GM19240 (cell line): Measurements from ENCODE around the gene MMP11.

ENCODE experiments used
- DNase-seq: peaks from one replicate; pipeline ENCODE4 v3.0.0; 2011; ENCODE audit warnings: low spot score; ENCODE audit not compliant: insufficient read length

MMP11 gene

GRCh38 chr22:23780146-23780748, 7.6 kb downstream of the MMP11 start:
- DNase-seq, result no peak

- no peak for DNase-seq
Observed at GRCh38 chr22:23781065-23781464, 8.4 kb downstream of the MMP11 start.

- DNase-seq, result no peak
Observed at GRCh38 chr22:23781511-23782183, 9.0 kb downstream of the MMP11 start.

GRCh38 chr22:23782252-23782651, 9.6 kb downstream of the MMP11 start:
- no peak for DNase-seq

- DNase-seq, result no peak
Observed at GRCh38 chr22:23782703-23783102, 10.1 kb downstream of the MMP11 start.

- no peak for DNase-seq
Observed at GRCh38 chr22:23783265-23784150, 10.9 kb downstream of the MMP11 start.

GRCh38 chr22:23784215-23784732, 11.6 kb downstream of the MMP11 start:
- DNase-seq, result no peak

- DNase-seq, result no peak
Observed at GRCh38 chr22:23786261-23786710, 13.6 kb downstream of the MMP11 start.

GRCh38 chr22:23786752-23787599, 14.3 kb downstream of the MMP11 start, which contains the start of gene SMARCB1:
SMARCB1 (plus strand) TSS chr22:23786966; CDS start chr22:23787170, 204 bp downstream.
- DNase-seq, result peak; percentile 91

- DNase-seq, result no peak
Observed at GRCh38 chr22:23787600-23787896, 14.9 kb downstream of the MMP11 start.

GRCh38 chr22:23787910-23788309, 15.3 kb downstream of the MMP11 start:
- no peak for DNase-seq

- no peak for DNase-seq
Observed at GRCh38 chr22:23789121-23789520, 16.5 kb downstream of the MMP11 start.

GRCh38 chr22:23789638-23790037, 17.0 kb downstream of the MMP11 start:
- no peak for DNase-seq

GRCh38 chr22:23790819-23791737, 18.4 kb downstream of the MMP11 start:
- DNase-seq, result no peak

GRCh38 chr22:23791738-23792645, 19.3 kb downstream of the MMP11 start:
- no peak for DNase-seq

GRCh38 chr22:23793326-23793725, 20.7 kb downstream of the MMP11 start:
- no peak for DNase-seq

GRCh38 chr22:23796461-23796860, 23.8 kb downstream of the MMP11 start:
- DNase-seq, result no peak

GRCh38 chr22:23800297-23801237, 27.9 kb downstream of the MMP11 start:
- peak; percentile 33 for DNase-seq
